Measurements from ENCODE around the gene MYOM1. TPM values are rescaled to one million over a fixed set of nuclear protein-coding genes. Genes with fewer than 3 reads are reported as not detected.

MYOM1 gene
- total RNA-seq (ENCODE audit: unreplicated experiment): 1.3 TPM
- long read RNA-seq: 0 reads

- Mint-ChIP-seq H3K36me3 (ENCODE audit: unreplicated experiment) (no peaks in the 10 kb centered on the region), H3K4me3 (ENCODE audit: unreplicated experiment) (no peak within 1 kb of the TSS), H3K4me1 (ENCODE audit: low read depth, unreplicated experiment) (peaks cover 9% of the 10 kb centered on the region), H3K9me3 (ENCODE audit: unreplicated experiment) (no peaks in the 10 kb centered on the region), H3K27me3 (ENCODE audit: unreplicated experiment) (no peaks in the 10 kb centered on the region), H3K27ac (ENCODE audit: unreplicated experiment) (no peak within 1 kb of the TSS)
- no peak for DNase-seq
- no peak for TF ChIP-seq CTCF (IDR thresholded peaks at IDR 0.05; ENCODE audit: partially characterized antibody, unreplicated experiment)
These were observed at the start of gene MYOM1 for GRCh38 chr18:3219631-3220335. TSS of gene MYOM1 (minus strand) at chr18:3219968. CDS start at chr18:3215223, 4,745 bp downstream.

- DNase-seq: no peak
- H3K36me3 Mint-ChIP-seq (ENCODE audit: unreplicated experiment): no peaks in the 10 kb centered on the region
- H3K4me1 Mint-ChIP-seq (ENCODE audit: low read depth, unreplicated experiment): peaks cover 10% of the 10 kb centered on the region
- TF ChIP-seq CTCF (IDR thresholded peaks at IDR 0.05; ENCODE audit: partially characterized antibody, unreplicated experiment): no peak
- no peaks in the 10 kb centered on the region for H3K27me3 Mint-ChIP-seq (ENCODE audit: unreplicated experiment)
- H3K4me3 Mint-ChIP-seq (ENCODE audit: unreplicated experiment): no peak overlapping the region
- H3K27ac Mint-ChIP-seq (ENCODE audit: unreplicated experiment): no peak overlapping the region
- H3K9me3 Mint-ChIP-seq (ENCODE audit: unreplicated experiment): no peaks in the 10 kb centered on the region
These were observed 49.6 kb upstream of the MYOM1 start for GRCh38 chr18:3269241-3269913.

GRCh38 chr18:3268306-3268705 lies 48.5 kb upstream of the MYOM1 start:
- Mint-ChIP-seq H3K27ac (ENCODE audit: unreplicated experiment) (no peak overlapping the region), H3K27me3 (ENCODE audit: unreplicated experiment) (no peaks in the 10 kb centered on the region), H3K9me3 (ENCODE audit: unreplicated experiment) (no peaks in the 10 kb centered on the region), H3K36me3 (ENCODE audit: unreplicated experiment) (no peaks in the 10 kb centered on the region), H3K4me3 (ENCODE audit: unreplicated experiment) (no peak overlapping the region), H3K4me1 (ENCODE audit: low read depth, unreplicated experiment) (peaks cover 13% of the 10 kb centered on the region)
- no peak for TF ChIP-seq CTCF (IDR thresholded peaks at IDR 0.05; ENCODE audit: partially characterized antibody, unreplicated experiment)
- DNase-seq: no peak

- no peaks in the 10 kb centered on the region for H3K36me3 Mint-ChIP-seq (ENCODE audit: unreplicated experiment)
- TF ChIP-seq CTCF (IDR thresholded peaks at IDR 0.05; ENCODE audit: partially characterized antibody, unreplicated experiment): no peak
- peaks cover 18% of the 10 kb centered on the region for H3K4me1 Mint-ChIP-seq (ENCODE audit: low read depth, unreplicated experiment)
- peaks cover 6% of the 10 kb centered on the region for H3K27me3 Mint-ChIP-seq (ENCODE audit: unreplicated experiment)
- no peak overlapping the region for H3K27ac Mint-ChIP-seq (ENCODE audit: unreplicated experiment)
- H3K4me3 Mint-ChIP-seq (ENCODE audit: unreplicated experiment): no peak overlapping the region
- no peaks in the 10 kb centered on the region for H3K9me3 Mint-ChIP-seq (ENCODE audit: unreplicated experiment)
- no peak for DNase-seq
These were observed 46.4 kb upstream of the MYOM1 start for GRCh38 chr18:3266062-3266608.

- no peak for TF ChIP-seq CTCF (IDR thresholded peaks at IDR 0.05; ENCODE audit: partially characterized antibody, unreplicated experiment)
- peaks cover 8% of the 10 kb centered on the region for H3K27me3 Mint-ChIP-seq (ENCODE audit: unreplicated experiment)
- H3K36me3 Mint-ChIP-seq (ENCODE audit: unreplicated experiment): no peaks in the 10 kb centered on the region
- H3K4me3 Mint-ChIP-seq (ENCODE audit: unreplicated experiment): no peak overlapping the region
- H3K4me1 Mint-ChIP-seq (ENCODE audit: low read depth, unreplicated experiment): peaks cover 19% of the 10 kb centered on the region
- DNase-seq: no peak
- H3K27ac Mint-ChIP-seq (ENCODE audit: unreplicated experiment): no peak overlapping the region
- H3K9me3 Mint-ChIP-seq (ENCODE audit: unreplicated experiment): no peaks in the 10 kb centered on the region
These were observed 45.8 kb upstream of the MYOM1 start for GRCh38 chr18:3265564-3266033.

Data from glutamatergic neuron (in vitro differentiated cells).